Keratinocyte (primary cell): ENCODE data around the gene TMEM235. TPM values are rescaled to one million over a fixed set of nuclear protein-coding genes. Genes with fewer than 3 reads are reported as not detected.

Source experiments
- DNase-seq: peaks from one replicate; pipeline ENCODE4 v3.0.0-alpha.2; 2011; ENCODE audit warnings: low read depth, missing footprints, low spot score
- FAIRE-seq: peaks from 2 replicates; lab custom pipeline; 2011; peaks lifted over from hg19 to GRCh38; lab: Jason Lieb, UNC
- H2AFZ ChIP-seq: 2 replicates; pipeline ENCODE4 v1.6.0; 2012; ENCODE audit warnings: low read length, control low read depth, inconsistent platforms; ENCODE audit not compliant: control insufficient read depth
- H3K27ac ChIP-seq: 2 replicates; pipeline ENCODE4 v1.5.1; 2011; ENCODE audit warnings: low read length; ENCODE audit not compliant: control insufficient read depth, insufficient read depth
- H3K27me3 ChIP-seq: 3 replicates; pipeline ENCODE4 v1.6.0; 2011; ENCODE audit warnings: low read length; ENCODE audit not compliant: control insufficient read depth, insufficient read depth; ENCODE audit errors: extremely low read depth
- H3K36me3 ChIP-seq, 2 experiments: 2 replicates in 1 of 2; 3 replicates in 1 of 2; pipeline ENCODE4 v1.5.1; 2011; ENCODE audit warnings: low read length in 2 of 2, mild to moderate bottlenecking in 1 of 2; ENCODE audit not compliant: control insufficient read depth in 2 of 2, insufficient read depth in 2 of 2; ENCODE audit errors: extremely low read depth in 1 of 2
- H3K4me1 ChIP-seq: 3 replicates; pipeline ENCODE4 v1.5.1; 2011; ENCODE audit warnings: low read length; ENCODE audit not compliant: control insufficient read depth, insufficient read depth; ENCODE audit errors: extremely low read depth
- H3K4me2 ChIP-seq: 3 replicates; pipeline ENCODE4 v1.6.0; 2011; ENCODE audit warnings: low read depth, low read length; ENCODE audit not compliant: control insufficient read depth, insufficient read depth; ENCODE audit errors: extremely low read depth
- H3K4me3 ChIP-seq, 3 experiments: fragments of 200-600 bp in 1 of 3; sonication (generic) in 1 of 3; 2 replicates in 2 of 3; 3 replicates in 1 of 3; pipeline ENCODE4 v1.5.1; 2011 to 2016; ENCODE audit warnings: low read length in 3 of 3, mild to moderate bottlenecking in 3 of 3, control low read depth in 2 of 3, inconsistent platforms in 1 of 3, low read depth in 1 of 3, mixed read lengths in 1 of 3, mixed run types in 1 of 3, moderate library complexity in 1 of 3; ENCODE audit not compliant: control insufficient read depth in 2 of 3, insufficient read depth in 2 of 3; ENCODE audit errors: extremely low read depth in 1 of 3
- H3K79me2 ChIP-seq: 2 replicates; pipeline ENCODE4 v1.6.0; 2012; ENCODE audit warnings: low read length; ENCODE audit not compliant: control insufficient read depth, insufficient read depth
- H3K9ac ChIP-seq: 3 replicates; pipeline ENCODE4 v1.6.0; 2011; ENCODE audit warnings: low read length; ENCODE audit not compliant: control insufficient read depth, insufficient read depth; ENCODE audit errors: extremely low read depth
- H3K9me1 ChIP-seq: 3 replicates; pipeline ENCODE4 v1.6.0; 2011; ENCODE audit warnings: low read length; ENCODE audit not compliant: control insufficient read depth, insufficient read depth; ENCODE audit errors: extremely low read depth
- H3K9me3 ChIP-seq: 2 replicates; pipeline ENCODE4 v1.5.1; 2012; ENCODE audit warnings: low read depth, low read length; ENCODE audit not compliant: control insufficient read depth
- H4K20me1 ChIP-seq: 3 replicates; pipeline ENCODE4 v1.6.0; 2011; ENCODE audit warnings: low read length; ENCODE audit not compliant: control insufficient read depth, insufficient read depth; ENCODE audit errors: extremely low read depth
- CTCF ChIP-seq, 3 experiments: IDR thresholded peaks in 1 of 3; conservative IDR thresholded peaks in 1 of 3; optimal IDR thresholded peaks in 1 of 3; 2 replicates in 2 of 3; 3 replicates in 1 of 3; pipeline versions ENCODE3 to v1.5.1; 2011; ENCODE audit warnings: low read length in 3 of 3, mild to moderate bottlenecking in 3 of 3, moderate library complexity in 2 of 3, control low read depth in 1 of 3, inconsistent platforms in 1 of 3; ENCODE audit not compliant: insufficient read depth in 2 of 3; ENCODE audit errors: extremely low read depth in 1 of 3
- EZH2 ChIP-seq: IDR thresholded peaks from one replicate; pipeline ENCODE4 v1.6.1; 2012; ENCODE audit warnings: inconsistent platforms, mild to moderate bottlenecking, low read length, moderate library complexity
- dilution Hi-C: fragments of 300-500 bp; cut with MboI; formaldehyde crosslinking; loops from one replicate; pipeline ENCODE4 v1.7.0; 2020; ENCODE audit warnings: low sequenced_read_pairs; ENCODE audit not compliant: extremely low pct_ligation_motif_present
- polyA plus RNA-seq, 5 experiments: library from polyadenylated mRNA; depleted of rRNA in 3 of 5; stranded (reverse) in 3 of 5; stranded (forward) in 1 of 5; unstranded in 1 of 5; fragments of >200 nt; gene quantifications; 1 replicate in 1 of 5; 2 replicates in 3 of 5; 3 replicates in 1 of 5; pipeline versions ENCODE4 v1.2.1 to v1.2.3, GENCODE V29; 2011 to 2012; ENCODE audit warnings: missing spikeins in 2 of 5, low read depth in 1 of 5, low replicate concordance in 1 of 5

The TMEM235 gene
- polyA plus RNA-seq, 1 donor (not counting 4 experiments of a cell fraction or from before 2014, with no cell fraction given): not detected

DNA sequence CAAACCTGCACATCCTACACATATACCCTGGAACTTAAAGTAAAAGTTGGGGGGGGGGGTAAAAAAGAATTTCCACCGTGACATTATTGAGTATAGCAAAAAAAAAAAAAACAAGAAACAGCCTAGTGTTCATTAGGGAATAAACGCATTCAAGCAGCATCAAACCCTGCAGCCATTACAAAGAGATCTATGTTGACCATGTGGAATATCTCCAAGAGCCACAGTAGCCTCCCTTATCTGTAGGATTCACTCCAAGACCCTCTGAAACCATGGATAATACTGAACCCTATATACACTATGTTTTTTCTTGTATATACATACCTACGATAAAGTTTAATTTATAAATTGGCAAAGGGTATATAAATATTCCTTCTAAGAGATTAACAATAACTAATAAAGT, 22.9 kb upstream of the TMEM235 start:
- H3K9me1 ChIP-seq: no peaks in the 10 kb centered on the region
- no peak overlapping the region for H3K9ac ChIP-seq
- DNase-seq: no peak
- H3K4me2 ChIP-seq: no peak overlapping the region
- H4K20me1 ChIP-seq: no peaks in the 10 kb centered on the region
- H3K36me3 ChIP-seq: peaks cover 0 to 6% of the 10 kb centered on the region in 2 experiments
- H3K27me3 ChIP-seq: no peaks in the 10 kb centered on the region
- no peaks in the 10 kb centered on the region for H3K9me3 ChIP-seq
- H3K4me3 ChIP-seq: no peak overlapping the region
- TF ChIP-seq EZH2 (no peak), CTCF (optimal IDR thresholded peaks at IDR 0.05 in 1 of 3, IDR thresholded peaks at IDR 0.05 in 1 of 3, conservative IDR thresholded peaks at IDR 0.05 in 1 of 3; ENCODE audit: extremely low read depth in 1 of 3, insufficient read depth in 2 of 3, low read length in 3 of 3) (no peak)
- dilution Hi-C loops: no loop called here
- H3K4me1 ChIP-seq: no peaks in the 10 kb centered on the region
- no peak for FAIRE-seq
- H3K27ac ChIP-seq: no peak overlapping the region
- H3K79me2 ChIP-seq: no peaks in the 10 kb centered on the region
- H2AFZ ChIP-seq: no peak overlapping the region

- dilution Hi-C loops: no loop called here
- no peak overlapping the region for H3K4me2 ChIP-seq
- no peaks in the 10 kb centered on the region for H3K9me1 ChIP-seq
Measured at GRCh38 chr17:78210111-78210510, 21.3 kb upstream of the TMEM235 start.

More at GRCh38 chr17:78210111-78210510, 21.3 kb upstream of the TMEM235 start:
- DNase-seq (no peak), FAIRE-seq (no peak)
- H4K20me1 ChIP-seq: no peaks in the 10 kb centered on the region
- peaks cover 5% of the 10 kb centered on the region for H3K4me1 ChIP-seq
- no peaks in the 10 kb centered on the region for H3K9me3 ChIP-seq
- peaks cover 10% of the 10 kb centered on the region for H3K79me2 ChIP-seq
- no peak overlapping the region for H3K27ac ChIP-seq
- H2AFZ ChIP-seq: no peak overlapping the region
- no peaks in the 10 kb centered on the region for H3K36me3 ChIP-seq
- H3K9ac ChIP-seq: no peak overlapping the region
- no peaks in the 10 kb centered on the region for H3K27me3 ChIP-seq
- H3K4me3 ChIP-seq: no peak overlapping the region
- no peak for TF ChIP-seq CTCF (optimal IDR thresholded peaks at IDR 0.05 in 1 of 3, IDR thresholded peaks at IDR 0.05 in 1 of 3, conservative IDR thresholded peaks at IDR 0.05 in 1 of 3; ENCODE audit: extremely low read depth in 1 of 3, insufficient read depth in 2 of 3, low read length in 3 of 3)
- no peak for TF ChIP-seq EZH2
